DND-41 (cell line): ENCODE results near the gene NUPR1.
A peak's percentile ranks its signal among the peaks of the same experiment; 100 is the strongest.

ENCODE experiments used
- ATAC-seq: fragments of 200-7000 bp; cut with Tn5 transposase; 3 replicates; pipeline ENCODE4 v1.9.1; 2021; ENCODE audit warnings: low read depth; ENCODE audit not compliant: insufficient read depth
- DNase-seq: peaks from one replicate; pipeline ENCODE4 v3.0.0-alpha.2; 2020
- H2AFZ ChIP-seq: 2 replicates; pipeline ENCODE4 v1.6.0; 2012; ENCODE audit warnings: low read depth, low read length
- H3K27ac ChIP-seq: 2 replicates; pipeline ENCODE4 v1.5.1; 2012; ENCODE audit warnings: low read length, inconsistent platforms
- H3K27me3 ChIP-seq: fragments of 200-600 bp; sonication (generic); 2 replicates; pipeline ENCODE4 v1.6.0; 2012; ENCODE audit warnings: low read length, mild to moderate bottlenecking, inconsistent platforms; ENCODE audit not compliant: insufficient read depth, poor library complexity
- H3K36me3 ChIP-seq: 2 replicates; pipeline ENCODE4 v1.5.1; 2012; ENCODE audit warnings: low read length, inconsistent platforms; ENCODE audit not compliant: insufficient read depth
- H3K4me1 ChIP-seq: 2 replicates; pipeline ENCODE4 v1.5.1; 2012; ENCODE audit warnings: mild to moderate bottlenecking, low read length; ENCODE audit not compliant: insufficient read depth
- H3K4me2 ChIP-seq: 2 replicates; pipeline ENCODE4 v1.6.0; 2012; ENCODE audit warnings: mild to moderate bottlenecking, moderate library complexity, low read length, inconsistent platforms; ENCODE audit not compliant: insufficient read depth
- H3K4me3 ChIP-seq, 2 experiments: fragments of 200-600 bp in 1 of 2; shearing (Covaris generic) in 1 of 2; 2 replicates each; pipeline ENCODE4 v1.5.1; 2012 to 2016; ENCODE audit warnings: inconsistent platforms in 2 of 2, low read length in 2 of 2, mild to moderate bottlenecking in 2 of 2, low read depth in 1 of 2, moderate library complexity in 1 of 2
- H3K79me2 ChIP-seq: 2 replicates; pipeline ENCODE4 v1.6.0; 2012; ENCODE audit warnings: low read length, inconsistent platforms; ENCODE audit not compliant: insufficient read depth
- H3K9ac ChIP-seq: 2 replicates; pipeline ENCODE4 v1.6.0; 2012; ENCODE audit warnings: low read depth, mild to moderate bottlenecking, inconsistent platforms, low read length, moderate library complexity
- H3K9me3 ChIP-seq: 2 replicates; pipeline ENCODE4 v1.5.1; 2012; ENCODE audit warnings: low read length, moderate library complexity, mild to moderate bottlenecking, inconsistent platforms; ENCODE audit not compliant: insufficient read depth, severe bottlenecking
- H4K20me1 ChIP-seq: 2 replicates; pipeline ENCODE4 v1.6.0; 2012; ENCODE audit warnings: low read length; ENCODE audit not compliant: insufficient read depth
- CTCF ChIP-seq: IDR thresholded peaks from 2 replicates; pipeline ENCODE4 v1.5.1; 2012; ENCODE audit warnings: borderline replicate concordance, low read length, moderate library complexity, mild to moderate bottlenecking; ENCODE audit not compliant: poor library complexity, severe bottlenecking; ENCODE audit errors: extremely low read depth
- EZH2 ChIP-seq: IDR thresholded peaks from 3 replicates; pipeline ENCODE4 v1.6.1; 2012; ENCODE audit warnings: borderline replicate concordance, low read depth, mild to moderate bottlenecking, moderate library complexity, low read length, inconsistent platforms; ENCODE audit not compliant: severe bottlenecking

The NUPR1 gene

GRCh38 chr16:28558456-28558855 is 19.7 kb upstream of the NUPR1 start:
- H3K4me3 ChIP-seq: no peak overlapping the region
- TF ChIP-seq EZH2 (no peak), CTCF (no peak)
- no peaks in the 10 kb centered on the region for H3K27me3 ChIP-seq
- H3K79me2 ChIP-seq: peaks cover 60% of the 10 kb centered on the region
- ATAC-seq: no peak
- H3K4me1 ChIP-seq: peaks cover 14% of the 10 kb centered on the region
- DNase-seq: no peak
- peaks cover 34% of the 10 kb centered on the region; the same call in 1 of the 2 replicates for H4K20me1 ChIP-seq
- H3K9ac ChIP-seq: no peak overlapping the region
- H3K27ac ChIP-seq: no peak overlapping the region
- no peaks in the 10 kb centered on the region for H3K9me3 ChIP-seq
- H2AFZ ChIP-seq: no peak overlapping the region
- peaks cover 50% of the 10 kb centered on the region for H3K36me3 ChIP-seq
- no peak overlapping the region for H3K4me2 ChIP-seq

GRCh38 chr16:28556914-28557320 is 18.1 kb upstream of the NUPR1 start:
- H2AFZ ChIP-seq: no peak overlapping the region
- peaks cover 50% of the 10 kb centered on the region for H3K36me3 ChIP-seq
- DNase-seq (no peak), ATAC-seq (no peak)
- no peak overlapping the region for H3K4me2 ChIP-seq
- H3K27me3 ChIP-seq: no peaks in the 10 kb centered on the region
- H3K9ac ChIP-seq: no peak overlapping the region
- H3K4me3 ChIP-seq: no peak overlapping the region
- H3K9me3 ChIP-seq: no peaks in the 10 kb centered on the region
- TF ChIP-seq CTCF (no peak), EZH2 (no peak)
- H4K20me1 ChIP-seq: peaks cover 22% of the 10 kb centered on the region; the same call in 1 of the 2 replicates
- no peak overlapping the region for H3K27ac ChIP-seq
- peaks cover 51% of the 10 kb centered on the region for H3K79me2 ChIP-seq
- peaks cover 22% of the 10 kb centered on the region for H3K4me1 ChIP-seq

- peak overlapping the region; percentile 97; the same call in 1 of the 2 replicates for H3K4me2 ChIP-seq
- DNase-seq (no peak), ATAC-seq (no peak)
- no peak overlapping the region for H3K4me3 ChIP-seq
- H3K9ac ChIP-seq: no peak overlapping the region
- peaks cover 22% of the 10 kb centered on the region for H3K4me1 ChIP-seq
- H3K9me3 ChIP-seq: no peaks in the 10 kb centered on the region
- H3K27ac ChIP-seq: no peak overlapping the region
- peaks cover 45% of the 10 kb centered on the region for H3K79me2 ChIP-seq
- H3K27me3 ChIP-seq: no peaks in the 10 kb centered on the region
- no peak for TF ChIP-seq EZH2
- no peak for TF ChIP-seq CTCF
- no peak overlapping the region for H2AFZ ChIP-seq
- peaks cover 17% of the 10 kb centered on the region; the same call in 1 of the 2 replicates for H4K20me1 ChIP-seq
- peaks cover 50% of the 10 kb centered on the region for H3K36me3 ChIP-seq
These were observed 16.8 kb upstream of the NUPR1 start for GRCh38 chr16:28555561-28555960.
